Fibroblast of the conjunctiva (primary cell): ENCODE results near the gene PERM1.
"Not testable (repeated sequence)": the region's sequence is repeated elsewhere in the genome, so short reads cannot be mapped to it uniquely, and the experiment has no call there.

Experiments
- DNase-seq: peaks from one replicate; pipeline ENCODE4 v3.0.0-alpha.2; 2010; ENCODE audit warnings: low read depth

PERM1 gene

GRCh38 chr1:978069-978834, 3.6 kb downstream of the PERM1 start:
- DNase-seq, result no peak

GRCh38 chr1:976791-977190, 5.1 kb downstream of the PERM1 start:
- not testable (repeated sequence) for DNase-seq

- peak; percentile 24 for DNase-seq
These were observed 5.8 kb downstream of the PERM1 start for GRCh38 chr1:975896-976683.

GRCh38 chr1:975365-975764, 6.5 kb downstream of the PERM1 start:
- no peak for DNase-seq

- no peak for DNase-seq
These were observed 7.1 kb downstream of the PERM1 start for GRCh38 chr1:974687-975328.

GRCh38 chr1:974293-974640, 7.6 kb downstream of the PERM1 start:
- DNase-seq, result no peak

- no peak for DNase-seq
These were observed 8.2 kb downstream of the PERM1 start for GRCh38 chr1:973459-974292.

- DNase-seq, result no peak
These were observed 9.0 kb downstream of the PERM1 start for GRCh38 chr1:972726-973458.

- no peak for DNase-seq
These were observed 10.0 kb downstream of the PERM1 start for GRCh38 chr1:971751-972506.

- DNase-seq, result no peak
These were observed 10.7 kb downstream of the PERM1 start for GRCh38 chr1:970973-971730.

GRCh38 chr1:970242-970972, 11.5 kb downstream of the PERM1 start:
- no peak for DNase-seq

GRCh38 chr1:969260-969855, 12.5 kb downstream of the PERM1 start:
- no peak for DNase-seq

- DNase-seq, result no peak
These were observed 14.2 kb downstream of the PERM1 start for GRCh38 chr1:967466-968343.

- no peak for DNase-seq
These were observed 15.1 kb downstream of the PERM1 start for GRCh38 chr1:966704-967300.

GRCh38 chr1:966135-966703, 15.7 kb downstream of the PERM1 start, which contains the start of gene PLEKHN1:
Gene PLEKHN1 (plus strand): TSS chr1:966482. CDS start chr1:966532, 50 bp downstream.
- DNase-seq, result no peak

GRCh38 chr1:965526-966134, 16.3 kb downstream of the PERM1 start:
- no peak for DNase-seq
